RWPE2 (cell line): ENCODE measurements around the gene NTRK2.

Source experiments
- ATAC-seq: fragments of 200-7000 bp; cut with Tn5 transposase; 3 replicates; pipeline ENCODE4 v1.9.1; 2021; ENCODE audit warnings: low read depth
- DNase-seq: peaks from one replicate; pipeline ENCODE4 v3.0.0-alpha.2; 2020; ENCODE audit warnings: low spot score
- H3K27ac ChIP-seq: fragments of 450-650 bp; 2 replicates; pipeline ENCODE4 v1.5.1; 2017; ENCODE audit warnings: mild to moderate bottlenecking; ENCODE audit not compliant: poor library complexity, severe bottlenecking
- H3K27me3 ChIP-seq: fragments of 250-450 bp; sonication (Bioruptor Pico); 2 replicates; pipeline ENCODE4 v1.5.1; 2021; ENCODE audit warnings: mild to moderate bottlenecking, moderate library complexity; ENCODE audit not compliant: insufficient read depth, poor library complexity, severe bottlenecking
- H3K36me3 ChIP-seq: fragments of 250-450 bp; sonication (Bioruptor Pico); 2 replicates; pipeline ENCODE4 v1.5.1; 2020; ENCODE audit warnings: low read depth, mild to moderate bottlenecking, moderate library complexity
- H3K4me1 ChIP-seq: fragments of 250-450 bp; sonication (Bioruptor Pico); 2 replicates; pipeline ENCODE4 v1.5.1; 2021; ENCODE audit warnings: mild to moderate bottlenecking, moderate library complexity; ENCODE audit not compliant: insufficient read depth, poor library complexity, severe bottlenecking
- H3K4me3 ChIP-seq: fragments of 250-450 bp; sonication (Bioruptor Pico); 2 replicates; pipeline ENCODE4 v1.5.1; 2021; ENCODE audit warnings: mild to moderate bottlenecking, moderate library complexity; ENCODE audit not compliant: severe bottlenecking
- H3K9me3 ChIP-seq: fragments of 250-450 bp; sonication (Bioruptor Pico); 2 replicates; pipeline ENCODE4 v1.5.1; 2021; ENCODE audit warnings: mild to moderate bottlenecking, moderate library complexity; ENCODE audit not compliant: severe bottlenecking
- CTCF ChIP-seq: fragments of 450-650 bp; IDR thresholded peaks from one replicate; pipeline ENCODE4 v1.5.1; 2017; ENCODE audit warnings: mild to moderate bottlenecking, moderate library complexity; ENCODE audit not compliant: poor library complexity, severe bottlenecking

NTRK2 gene

GRCh38 chr9:84778570-84778969 lies 109.0 kb downstream of the NTRK2 start:
- no peaks in the 10 kb centered on the region for H3K36me3 ChIP-seq
- H3K27me3 ChIP-seq = no peaks in the 10 kb centered on the region
- H3K4me1 ChIP-seq = peaks cover 1% of the 10 kb centered on the region
- ATAC-seq (no peak), DNase-seq (no peak)
- TF ChIP-seq CTCF = no peak
- no peaks in the 10 kb centered on the region for H3K9me3 ChIP-seq
- no peak overlapping the region for H3K4me3 ChIP-seq
- H3K27ac ChIP-seq = no peak overlapping the region

GRCh38 chr9:84779883-84780282 lies 110.4 kb downstream of the NTRK2 start:
- ATAC-seq (no peak), DNase-seq (no peak)
- no peaks in the 10 kb centered on the region for H3K9me3 ChIP-seq
- H3K27ac ChIP-seq = no peak overlapping the region
- no peak for TF ChIP-seq CTCF
- H3K27me3 ChIP-seq = no peaks in the 10 kb centered on the region
- no peak overlapping the region for H3K4me3 ChIP-seq
- H3K4me1 ChIP-seq = no peaks in the 10 kb centered on the region
- H3K36me3 ChIP-seq = no peaks in the 10 kb centered on the region

GRCh38 chr9:84780385-84780784 lies 110.9 kb downstream of the NTRK2 start:
- Histone ChIP-seq H3K27me3 (no peaks in the 10 kb centered on the region), H3K9me3 (no peaks in the 10 kb centered on the region), H3K4me3 (no peak overlapping the region), H3K27ac (no peak overlapping the region), H3K36me3 (no peaks in the 10 kb centered on the region), H3K4me1 (no peaks in the 10 kb centered on the region)
- TF ChIP-seq CTCF = no peak
- DNase-seq (no peak), ATAC-seq (no peak)

GRCh38 chr9:84781458-84781857 lies 111.9 kb downstream of the NTRK2 start:
- Histone ChIP-seq H3K27me3 (no peaks in the 10 kb centered on the region), H3K4me1 (no peaks in the 10 kb centered on the region), H3K27ac (no peak overlapping the region), H3K9me3 (no peaks in the 10 kb centered on the region), H3K36me3 (no peaks in the 10 kb centered on the region), H3K4me3 (no peak overlapping the region)
- TF ChIP-seq CTCF = peak; percentile 71
- ATAC-seq = no peak
- no peak for DNase-seq

- TF ChIP-seq CTCF = no peak
- H3K27ac ChIP-seq = no peak overlapping the region
- no peaks in the 10 kb centered on the region for H3K4me1 ChIP-seq
- no peaks in the 10 kb centered on the region for H3K27me3 ChIP-seq
- no peaks in the 10 kb centered on the region for H3K9me3 ChIP-seq
- DNase-seq (no peak), ATAC-seq (no peak)
- H3K4me3 ChIP-seq = no peak overlapping the region
- H3K36me3 ChIP-seq = no peaks in the 10 kb centered on the region
These were observed 112.7 kb downstream of the NTRK2 start for GRCh38 chr9:84781931-84782866.
